ENCODE measurements around the gene KRTAP2-3. TPM values are rescaled to one million over a fixed set of nuclear protein-coding genes. Genes with fewer than 3 reads are reported as not detected.
"Not testable (repeated sequence)": the region's sequence is repeated elsewhere in the genome, so short reads cannot be mapped to it uniquely, and the experiment has no call there.

Gene KRTAP2-3
- total RNA-seq, 5 donors from 2014 or later (not counting 1 experiment from before 2014, with no cell fraction given), result not detected

GRCh38 chr17:41101586-41102259, 41.8 kb upstream of the KRTAP2-3 start, which contains the start of gene KRTAP4-16:
KRTAP4-16 (minus strand) TSS chr17:41102209; CDS start chr17:41102209, 0 bp downstream.
- H3K36me3 Mint-ChIP-seq, result no peaks in the 10 kb centered on the region
- DNase-seq, result no peak
- Histone ChIP-seq H3K36me3 (ENCODE audit: control insufficient read depth in 2 of 2, extremely low read depth in 1 of 2, insufficient read depth in 1 of 2, low read length in 1 of 2) (no peaks in the 10 kb centered on the region), H3K4me3 (ENCODE audit: control insufficient read depth in 1 of 2, extremely low read depth in 1 of 2, low read length in 1 of 2) (no peak within 1 kb of the TSS), H3K9me3 (no peaks in the 10 kb centered on the region), H3K4me1 (ENCODE audit: control insufficient read depth in 1 of 2, extremely low read depth in 1 of 2, insufficient read depth in 2 of 2, low read length in 2 of 2) (no peaks in the 10 kb centered on the region), H3K27ac (ENCODE audit: low read length) (no peak within 1 kb of the TSS), H3K27me3 (replicated peaks in 1 of 2; ENCODE audit: control insufficient read depth in 2 of 2, extremely low read depth in 1 of 2, insufficient read depth in 2 of 2, low read length in 1 of 2) (peaks cover 0 to 9% of the 10 kb centered on the region in 2 experiments)
- CTCF ChIA-PET, result no interaction called here
- H3K27ac Mint-ChIP-seq, result no peak within 1 kb of the TSS
- 71% methylated on average over 8 of the region's 10 CpGs for whole genome bisulfite sequencing (ENCODE audit: insufficient coverage)
- peaks cover 7 to 11% (median 10%) of the 10 kb centered on the region in 3 donors for H3K4me1 Mint-ChIP-seq
- POLR2A ChIA-PET, result no interaction called here
- H3K4me3 Mint-ChIP-seq, result no peak within 1 kb of the TSS
- no peak for ATAC-seq (replicated peaks in 1 of 4)
- peaks cover 11 to 12% of the 10 kb centered on the region in 2 donors for H3K27me3 Mint-ChIP-seq
- no peaks in the 10 kb centered on the region for H3K9me3 Mint-ChIP-seq

- H3K36me3 ChIP-seq (ENCODE audit: control insufficient read depth in 2 of 2, extremely low read depth in 1 of 2, insufficient read depth in 1 of 2, low read length in 1 of 2); H3K9me3 ChIP-seq; H3K27ac ChIP-seq (ENCODE audit: low read length); H3K4me3 Mint-ChIP-seq; H3K27me3 Mint-ChIP-seq; H3K27ac Mint-ChIP-seq; CTCF ChIA-PET; H3K4me3 ChIP-seq (ENCODE audit: control insufficient read depth in 1 of 2, extremely low read depth in 1 of 2, low read length in 1 of 2); H3K4me1 ChIP-seq (ENCODE audit: control insufficient read depth in 1 of 2, extremely low read depth in 1 of 2, insufficient read depth in 2 of 2, low read length in 2 of 2); DNase-seq; POLR2A ChIA-PET; H3K27me3 ChIP-seq (replicated peaks in 1 of 2; ENCODE audit: control insufficient read depth in 2 of 2, extremely low read depth in 1 of 2, insufficient read depth in 2 of 2, low read length in 1 of 2); H3K36me3 Mint-ChIP-seq; H3K9me3 Mint-ChIP-seq: not testable (repeated sequence)
- peak in 3 of 4 experiments; percentile 42 to 66 (median 51) for ATAC-seq (replicated peaks in 1 of 4)
- peaks cover 7 to 11% (median 10%) of the 10 kb centered on the region in 3 donors for H3K4me1 Mint-ChIP-seq
- no CpG with 5 or more reads among the region's 7 CpGs for WGBS (ENCODE audit: insufficient coverage)
These were observed 40.0 kb upstream of the KRTAP2-3 start for GRCh38 chr17:41099682-41100480.

- H3K4me3 ChIP-seq (ENCODE audit: control insufficient read depth in 1 of 2, extremely low read depth in 1 of 2, low read length in 1 of 2), result no peak overlapping the region
- ATAC-seq (replicated peaks in 1 of 4), result no peak
- no peaks in the 10 kb centered on the region for H3K36me3 ChIP-seq (ENCODE audit: control insufficient read depth in 2 of 2, extremely low read depth in 1 of 2, insufficient read depth in 1 of 2, low read length in 1 of 2)
- no peaks in the 10 kb centered on the region for H3K9me3 ChIP-seq
- no peak overlapping the region for H3K4me3 Mint-ChIP-seq
- no peaks in the 10 kb centered on the region for H3K9me3 Mint-ChIP-seq
- H3K36me3 Mint-ChIP-seq, result no peaks in the 10 kb centered on the region
- DNase-seq, result no peak
- peaks cover 7 to 11% (median 10%) of the 10 kb centered on the region in 3 donors for H3K4me1 Mint-ChIP-seq
- H3K27me3 Mint-ChIP-seq, result peaks cover 6 to 13% of the 10 kb centered on the region in 2 donors
- POLR2A ChIA-PET, result no interaction called here
- H3K27ac Mint-ChIP-seq, result no peak overlapping the region
- no peak overlapping the region for H3K27ac ChIP-seq (ENCODE audit: low read length)
- H3K4me1 ChIP-seq (ENCODE audit: control insufficient read depth in 1 of 2, extremely low read depth in 1 of 2, insufficient read depth in 2 of 2, low read length in 2 of 2), result no peaks in the 10 kb centered on the region
- WGBS (ENCODE audit: insufficient coverage), result no CpG with 5 or more reads among the region's 6 CpGs
- CTCF ChIA-PET, result interaction anchor here in 1 of 2 donors (0.7 kb wide), 1 partner anchor 298 kb away, joined by 4 read pairs; no protein-coding TSS in a partner anchor
- peaks cover 0 to 14% of the 10 kb centered on the region in 2 experiments for H3K27me3 ChIP-seq (replicated peaks in 1 of 2; ENCODE audit: control insufficient read depth in 2 of 2, extremely low read depth in 1 of 2, insufficient read depth in 2 of 2, low read length in 1 of 2)
These were observed 38.6 kb upstream of the KRTAP2-3 start for GRCh38 chr17:41098481-41098880.

- Mint-ChIP-seq H3K27ac (no peak within 1 kb of the TSS), H3K36me3 (no peaks in the 10 kb centered on the region), H3K4me1 (peaks cover 7 to 11% (median 10%) of the 10 kb centered on the region in 3 donors), H3K4me3 (no peak within 1 kb of the TSS), H3K9me3 (peaks cover 0 to 2% (median 1%) of the 10 kb centered on the region in 3 donors), H3K27me3 (peaks cover 6 to 13% of the 10 kb centered on the region in 2 donors)
- H3K4me1 ChIP-seq (ENCODE audit: control insufficient read depth in 1 of 2, extremely low read depth in 1 of 2, insufficient read depth in 2 of 2, low read length in 2 of 2), result no peaks in the 10 kb centered on the region
- H3K9me3 ChIP-seq, result no peaks in the 10 kb centered on the region
- H3K36me3 ChIP-seq (ENCODE audit: control insufficient read depth in 2 of 2, extremely low read depth in 1 of 2, insufficient read depth in 1 of 2, low read length in 1 of 2), result no peaks in the 10 kb centered on the region
- H3K4me3 ChIP-seq (ENCODE audit: control insufficient read depth in 1 of 2, extremely low read depth in 1 of 2, low read length in 1 of 2), result no peak within 1 kb of the TSS
- H3K27me3 ChIP-seq (replicated peaks in 1 of 2; ENCODE audit: control insufficient read depth in 2 of 2, extremely low read depth in 1 of 2, insufficient read depth in 2 of 2, low read length in 1 of 2), result peaks cover 0 to 14% of the 10 kb centered on the region in 2 experiments
- ChIA-PET CTCF (no interaction called here), POLR2A (no interaction called here)
- no peak within 1 kb of the TSS for H3K27ac ChIP-seq (ENCODE audit: low read length)
- WGBS (ENCODE audit: insufficient coverage), result no CpG with 5 or more reads among the region's 4 CpGs
- no peak for DNase-seq
- no peak for ATAC-seq (replicated peaks in 1 of 4)
These were observed 38.1 kb upstream of the KRTAP2-3 start, which contains the start of gene KRTAP4-8 for GRCh38 chr17:41098042-41098441. KRTAP4-8 (minus strand) TSS chr17:41098142; CDS start chr17:41098084, 58 bp downstream.

DNA sequence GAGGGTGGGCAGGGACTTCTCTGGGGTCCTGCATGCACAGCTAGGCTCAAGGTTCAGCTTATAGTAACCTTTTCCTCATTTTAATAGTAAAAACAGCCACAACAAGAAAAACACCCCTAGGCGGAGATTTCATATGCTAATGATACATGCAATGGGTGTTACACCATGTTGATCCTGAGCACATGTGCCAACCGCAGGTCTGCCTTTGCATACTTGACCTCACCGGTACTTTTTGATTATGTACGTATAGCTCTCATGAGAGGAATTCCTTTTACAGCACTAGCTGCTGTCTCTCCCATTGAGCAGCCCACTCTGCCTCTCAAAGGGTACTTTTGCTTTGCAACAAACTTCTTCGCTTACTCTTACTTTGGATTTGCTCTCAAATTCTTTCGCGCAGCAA, 36.1 kb upstream of the KRTAP2-3 start:
- Mint-ChIP-seq H3K36me3 (no peaks in the 10 kb centered on the region), H3K27me3 (peaks cover 6 to 13% of the 10 kb centered on the region in 2 donors), H3K4me1 (peaks cover 7 to 11% (median 10%) of the 10 kb centered on the region in 3 donors), H3K4me3 (no peak overlapping the region), H3K27ac (peak overlapping the region in 1 of 2 donors; percentile 65), H3K9me3 (peaks cover 0 to 6% (median 4%) of the 10 kb centered on the region in 3 donors)
- ATAC-seq (replicated peaks in 1 of 4) (no peak), DNase-seq (no peak)
- Histone ChIP-seq H3K9me3 (no peaks in the 10 kb centered on the region), H3K4me3 (ENCODE audit: control insufficient read depth in 1 of 2, extremely low read depth in 1 of 2, low read length in 1 of 2) (no peak overlapping the region), H3K27ac (ENCODE audit: low read length) (no peak overlapping the region), H3K27me3 (replicated peaks in 1 of 2; ENCODE audit: control insufficient read depth in 2 of 2, extremely low read depth in 1 of 2, insufficient read depth in 2 of 2, low read length in 1 of 2) (peaks cover 0 to 12% of the 10 kb centered on the region in 2 experiments), H3K4me1 (ENCODE audit: control insufficient read depth in 1 of 2, extremely low read depth in 1 of 2, insufficient read depth in 2 of 2, low read length in 2 of 2) (no peaks in the 10 kb centered on the region), H3K36me3 (ENCODE audit: control insufficient read depth in 2 of 2, extremely low read depth in 1 of 2, insufficient read depth in 1 of 2, low read length in 1 of 2) (no peaks in the 10 kb centered on the region)
- POLR2A ChIA-PET, result no interaction called here
- 96% methylated on average over 3 of the region's 7 CpGs for WGBS (ENCODE audit: insufficient coverage)
- CTCF ChIA-PET, result no interaction called here

DNA sequence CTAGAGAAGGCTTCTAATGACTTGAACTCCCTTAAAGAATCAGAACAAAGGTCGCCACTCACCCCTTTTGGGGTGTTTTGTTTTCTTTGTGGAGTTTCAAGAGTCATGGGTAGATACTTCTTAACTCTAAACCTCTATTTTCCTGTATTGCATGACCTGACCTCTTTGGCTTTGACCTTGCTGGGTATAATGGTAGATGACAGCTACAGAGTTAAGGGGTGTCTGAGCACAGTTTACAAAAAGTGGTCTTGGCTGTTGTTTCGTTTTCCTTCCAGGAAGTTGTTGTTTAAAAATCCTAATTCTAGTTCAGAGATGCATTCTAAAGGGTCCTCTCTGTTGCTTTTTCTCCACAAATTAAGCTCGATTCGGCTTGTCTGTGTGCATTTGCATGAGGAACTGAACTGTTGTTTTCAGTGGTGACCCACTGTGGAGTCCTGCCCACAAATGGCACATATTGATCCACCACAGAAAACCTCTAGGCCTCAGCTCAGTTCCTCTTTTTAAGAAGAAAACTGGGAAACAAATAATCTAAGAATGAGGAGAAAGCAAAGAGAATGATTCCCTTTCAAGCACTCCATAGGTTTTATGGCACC, 28.9 kb upstream of the KRTAP2-3 start:
- not testable (repeated sequence) for H3K27ac Mint-ChIP-seq

More for the DNA sequence above, 28.9 kb upstream of the KRTAP2-3 start:
- H3K9me3 Mint-ChIP-seq; H3K4me3 Mint-ChIP-seq; POLR2A ChIA-PET; H3K36me3 Mint-ChIP-seq; H3K4me1 Mint-ChIP-seq; H3K9me3 ChIP-seq; DNase-seq; H3K27me3 ChIP-seq (replicated peaks in 1 of 2; ENCODE audit: control insufficient read depth in 2 of 2, extremely low read depth in 1 of 2, insufficient read depth in 2 of 2, low read length in 1 of 2); H3K27ac ChIP-seq (ENCODE audit: low read length); H3K4me1 ChIP-seq (ENCODE audit: control insufficient read depth in 1 of 2, extremely low read depth in 1 of 2, insufficient read depth in 2 of 2, low read length in 2 of 2); ATAC-seq (replicated peaks in 1 of 4); H3K36me3 ChIP-seq (ENCODE audit: control insufficient read depth in 2 of 2, extremely low read depth in 1 of 2, insufficient read depth in 1 of 2, low read length in 1 of 2); CTCF ChIA-PET; H3K27me3 Mint-ChIP-seq; H3K4me3 ChIP-seq (ENCODE audit: control insufficient read depth in 1 of 2, extremely low read depth in 1 of 2, low read length in 1 of 2): not testable (repeated sequence)
- 0% methylated on average over 1 of the region's 4 CpGs for WGBS (ENCODE audit: insufficient coverage)

Measured in T-cell (primary cell).